ENCODE data around the gene JMJD1C.
A peak's percentile ranks its signal among the peaks of the same experiment; 100 is the strongest.
"Not testable (repeated sequence)": the region's sequence is repeated elsewhere in the genome, so short reads cannot be mapped to it uniquely, and the experiment has no call there.

JMJD1C gene

GRCh38 chr10:63465293-63466143 is at the start of gene JMJD1C:
Gene JMJD1C (minus strand): TSS chr10:63465977. CDS start chr10:63465662, 315 bp downstream.
- peak; percentile 20 for DNase-seq

- DNase-seq: peak; percentile 19
Observed at GRCh38 chr10:63515002-63515763, 49.4 kb upstream of the JMJD1C start.

- DNase-seq: no peak
Observed at GRCh38 chr10:63506554-63506953, 40.8 kb upstream of the JMJD1C start.

GRCh38 chr10:63505562-63505961 is 39.8 kb upstream of the JMJD1C start:
- DNase-seq: no peak

- DNase-seq: peak; percentile 26
Observed at GRCh38 chr10:63504145-63504881, 38.5 kb upstream of the JMJD1C start.

- DNase-seq: no peak
Observed at GRCh38 chr10:63503395-63503794, 37.6 kb upstream of the JMJD1C start.

- no peak for DNase-seq
Observed at GRCh38 chr10:63502832-63503231, 37.1 kb upstream of the JMJD1C start.

- DNase-seq: no peak
Observed at GRCh38 chr10:63501954-63502353, 36.2 kb upstream of the JMJD1C start.

GRCh38 chr10:63500551-63500950 is 34.8 kb upstream of the JMJD1C start:
- not testable (repeated sequence) for DNase-seq

GRCh38 chr10:63498665-63499064 is 32.9 kb upstream of the JMJD1C start:
- DNase-seq: no peak

- DNase-seq: no peak
Observed at GRCh38 chr10:63497321-63497720, 31.5 kb upstream of the JMJD1C start.

- DNase-seq: no peak
Observed at GRCh38 chr10:63496561-63496960, 30.8 kb upstream of the JMJD1C start.

- no peak for DNase-seq
Observed at GRCh38 chr10:63494951-63495350, 29.2 kb upstream of the JMJD1C start.

GRCh38 chr10:63493004-63493403 is 27.2 kb upstream of the JMJD1C start:
- no peak for DNase-seq

GRCh38 chr10:63492317-63492690 is 26.5 kb upstream of the JMJD1C start:
- DNase-seq: not testable (repeated sequence)

- DNase-seq: no peak
Observed at GRCh38 chr10:63491588-63492316, 26.0 kb upstream of the JMJD1C start.

GRCh38 chr10:63489838-63490237 is 24.1 kb upstream of the JMJD1C start:
- no peak for DNase-seq

GRCh38 chr10:63487990-63488389 is 22.2 kb upstream of the JMJD1C start:
- DNase-seq: no peak

- no peak for DNase-seq
Observed at GRCh38 chr10:63483983-63484382, 18.2 kb upstream of the JMJD1C start.

- peak; percentile 9 for DNase-seq
Observed at GRCh38 chr10:63481815-63482421, 16.1 kb upstream of the JMJD1C start.

- DNase-seq: no peak
Observed at GRCh38 chr10:63480237-63480636, 14.5 kb upstream of the JMJD1C start.

GRCh38 chr10:63478564-63478963 is 12.8 kb upstream of the JMJD1C start:
- no peak for DNase-seq
